ENCODE results near the gene OR10H3. TPM values are rescaled to one million over a fixed set of nuclear protein-coding genes. Genes with fewer than 3 reads are reported as not detected.

The OR10H3 gene
- total RNA-seq, 1 donor from 2014 or later: not detected

GRCh38 chr19:15776264-15776663 lies 38.5 kb downstream of the OR10H3 start:
- Histone ChIP-seq H3K9ac (ENCODE audit: low read length) (no peak overlapping the region), H3K79me2 (ENCODE audit: insufficient read depth, low read length) (no peaks in the 10 kb centered on the region), H3K36me3 (ENCODE audit: insufficient read depth, low read length) (no peaks in the 10 kb centered on the region), H4K20me1 (ENCODE audit: insufficient read depth, low read length) (no peaks in the 10 kb centered on the region), H3K4me1 (ENCODE audit: insufficient read depth, low read length) (no peaks in the 10 kb centered on the region), H3K27me3 (ENCODE audit: insufficient read depth, low read length) (no peaks in the 10 kb centered on the region), H3K9me3 (ENCODE audit: insufficient read depth, low read depth, low read length) (peaks cover 7% of the 10 kb centered on the region), H2AFZ (ENCODE audit: low read depth, low read length) (no peak overlapping the region), H3K27ac (ENCODE audit: low read depth, low read length) (no peak overlapping the region), H3K4me3 (ENCODE audit: insufficient read depth, low read depth, low read length) (no peak overlapping the region), H3K4me2 (ENCODE audit: low read length) (no peak overlapping the region)
- Mint-ChIP-seq H3K36me3 (ENCODE audit: low read depth, unreplicated experiment) (peaks cover 1% of the 10 kb centered on the region), H3K27me3 (ENCODE audit: low read depth, unreplicated experiment) (no peaks in the 10 kb centered on the region), H3K27ac (ENCODE audit: unreplicated experiment) (no peak overlapping the region), H3K4me1 (ENCODE audit: low read depth, unreplicated experiment) (no peaks in the 10 kb centered on the region), H3K9me3 (ENCODE audit: unreplicated experiment) (peaks cover 24% of the 10 kb centered on the region), H3K4me3 (ENCODE audit: unreplicated experiment) (no peak overlapping the region)
- DNase-seq (ENCODE audit: low read depth) (no peak), FAIRE-seq (no peak)
- TF ChIP-seq EZH2 (IDR thresholded peaks at IDR 0.05; ENCODE audit: insufficient read depth, low read length): no peak
- TF ChIP-seq, protein P1, sequence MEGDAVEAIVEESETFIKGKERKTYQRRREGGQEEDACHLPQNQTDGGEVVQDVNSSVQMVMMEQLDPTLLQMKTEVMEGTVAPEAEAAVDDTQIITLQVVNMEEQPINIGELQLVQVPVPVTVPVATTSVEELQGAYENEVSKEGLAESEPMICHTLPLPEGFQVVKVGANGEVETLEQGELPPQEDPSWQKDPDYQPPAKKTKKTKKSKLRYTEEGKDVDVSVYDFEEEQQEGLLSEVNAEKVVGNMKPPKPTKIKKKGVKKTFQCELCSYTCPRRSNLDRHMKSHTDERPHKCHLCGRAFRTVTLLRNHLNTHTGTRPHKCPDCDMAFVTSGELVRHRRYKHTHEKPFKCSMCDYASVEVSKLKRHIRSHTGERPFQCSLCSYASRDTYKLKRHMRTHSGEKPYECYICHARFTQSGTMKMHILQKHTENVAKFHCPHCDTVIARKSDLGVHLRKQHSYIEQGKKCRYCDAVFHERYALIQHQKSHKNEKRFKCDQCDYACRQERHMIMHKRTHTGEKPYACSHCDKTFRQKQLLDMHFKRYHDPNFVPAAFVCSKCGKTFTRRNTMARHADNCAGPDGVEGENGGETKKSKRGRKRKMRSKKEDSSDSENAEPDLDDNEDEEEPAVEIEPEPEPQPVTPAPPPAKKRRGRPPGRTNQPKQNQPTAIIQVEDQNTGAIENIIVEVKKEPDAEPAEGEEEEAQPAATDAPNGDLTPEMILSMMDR (IDR thresholded peaks at IDR 0.05; ENCODE audit: insufficient read depth, low read depth, low read length): no peak

GRCh38 chr19:15776991-15777970 lies 39.5 kb downstream of the OR10H3 start:
- no peak overlapping the region for H3K27ac ChIP-seq (ENCODE audit: low read depth, low read length)
- FAIRE-seq: no peak
- no peak overlapping the region for H2AFZ ChIP-seq (ENCODE audit: low read depth, low read length)
- Mint-ChIP-seq H3K27ac (ENCODE audit: unreplicated experiment) (no peak overlapping the region), H3K4me3 (ENCODE audit: unreplicated experiment) (no peak overlapping the region), H3K4me1 (ENCODE audit: low read depth, unreplicated experiment) (no peaks in the 10 kb centered on the region), H3K27me3 (ENCODE audit: low read depth, unreplicated experiment) (no peaks in the 10 kb centered on the region), H3K36me3 (ENCODE audit: low read depth, unreplicated experiment) (peaks cover 1% of the 10 kb centered on the region), H3K9me3 (ENCODE audit: unreplicated experiment) (peaks cover 21% of the 10 kb centered on the region)
- H3K9ac ChIP-seq (ENCODE audit: low read length): no peak overlapping the region
- no peak overlapping the region for H3K4me3 ChIP-seq (ENCODE audit: insufficient read depth, low read depth, low read length)
- H3K4me1 ChIP-seq (ENCODE audit: insufficient read depth, low read length): no peaks in the 10 kb centered on the region
- H3K4me2 ChIP-seq (ENCODE audit: low read length): no peak overlapping the region
- DNase-seq (ENCODE audit: low read depth): no peak
- no peaks in the 10 kb centered on the region for H4K20me1 ChIP-seq (ENCODE audit: insufficient read depth, low read length)
- H3K36me3 ChIP-seq (ENCODE audit: insufficient read depth, low read length): no peaks in the 10 kb centered on the region
- H3K79me2 ChIP-seq (ENCODE audit: insufficient read depth, low read length): no peaks in the 10 kb centered on the region
- no peaks in the 10 kb centered on the region for H3K27me3 ChIP-seq (ENCODE audit: insufficient read depth, low read length)
- H3K9me3 ChIP-seq (ENCODE audit: insufficient read depth, low read depth, low read length): peaks cover 7% of the 10 kb centered on the region
- TF ChIP-seq EZH2 (IDR thresholded peaks at IDR 0.05; ENCODE audit: insufficient read depth, low read length): no peak
- TF ChIP-seq, protein P1 (IDR thresholded peaks at IDR 0.05; ENCODE audit: insufficient read depth, low read depth, low read length): no peak

Measured in astrocyte (in vitro differentiated cells and primary cell).